B cell (primary cell): ENCODE measurements around the gene NUDT6. TPM values are rescaled to one million over a fixed set of nuclear protein-coding genes. Genes with fewer than 3 reads are reported as not detected.

Experiments
- ATAC-seq: fragments of 200-7000 bp; cut with Tn5 transposase; one replicate; pipeline ENCODE4 v1.10.0; 2021; ENCODE audit warnings: low read depth, mild to moderate bottlenecking, moderate number of reproducible peaks, moderate library complexity
- CTCF ChIA-PET: fragments of 350-600 bp; sonication (Branson Sonifier 250); formaldehyde crosslinking; loops from one replicate; lab custom pipeline; 2021; ENCODE audit warnings: antibody characterized with exemption, inconsistent platforms; lab: Charles Lee
- POLR2A ChIA-PET: fragments of 350-600 bp; sonication (Branson Sonifier 250); formaldehyde crosslinking; loops from one replicate; lab custom pipeline; 2021; ENCODE audit warnings: antibody characterized with exemption; lab: Charles Lee
- DNase-seq: peaks from one replicate; pipeline ENCODE4 v3.0.0; 2013
- H2AFZ ChIP-seq: 2 replicates; pipeline ENCODE4 v1.6.1; 2012; ENCODE audit warnings: mild to moderate bottlenecking, low read depth, low read length; ENCODE audit not compliant: insufficient read depth, poor library complexity, severe bottlenecking
- H3K27ac ChIP-seq, 2 donors: 1 replicate in 1 of 2; 2 replicates in 1 of 2; pipeline ENCODE4 v1.5.1; 2012 to 2013; ENCODE audit warnings: low read length in 2 of 2, mild to moderate bottlenecking in 2 of 2, moderate library complexity in 1 of 2
- H3K27me3 ChIP-seq, 4 experiments: fragments of 200-600 bp in 1 of 4; sonication (generic) in 1 of 4; replicated peaks in 1 of 4; 1 replicate in 2 of 4; 2 replicates in 2 of 4; pipeline versions ENCODE4 v1.6.1 to v1.7.0; 2013 to 2016; ENCODE audit warnings: low read length in 3 of 4, mild to moderate bottlenecking in 2 of 4, mixed read lengths in 1 of 4, moderate library complexity in 1 of 4; ENCODE audit not compliant: insufficient read depth in 4 of 4, control insufficient read depth in 3 of 4; ENCODE audit errors: control extremely low read depth in 1 of 4
- H3K36me3 ChIP-seq, 2 experiments: replicated peaks in 1 of 2; 1 replicate in 1 of 2; 2 replicates in 1 of 2; pipeline versions ENCODE4 v1.6.1 to v1.7.1; 2013; ENCODE audit warnings: low read length in 1 of 2; ENCODE audit not compliant: insufficient read depth in 2 of 2, control insufficient read depth in 1 of 2; ENCODE audit errors: control extremely low read depth in 1 of 2, extremely low read depth in 1 of 2
- H3K4me1 ChIP-seq, 2 donors: fragments of 200-600 bp in 1 of 2; sonication (generic) in 1 of 2; 1 replicate in 1 of 2; 2 replicates in 1 of 2; pipeline versions ENCODE4 v1.5.1 to v1.6.1; 2013 to 2017; ENCODE audit warnings: low read length in 2 of 2; ENCODE audit not compliant: control insufficient read depth in 2 of 2, insufficient read depth in 2 of 2
- H3K4me2 ChIP-seq: replicated peaks from 2 replicates; pipeline ENCODE3; 2012; ENCODE audit warnings: mild to moderate bottlenecking, low read depth, low read length; ENCODE audit not compliant: poor library complexity, severe bottlenecking
- H3K4me3 ChIP-seq, 5 experiments: fragments of 200-600 bp in 1 of 5; sonication (generic) in 1 of 5; 1 replicate in 3 of 5; 2 replicates in 2 of 5; pipeline versions ENCODE4 v1.5.1 to v1.7.0; 2011 to 2016; ENCODE audit warnings: low read length in 4 of 5, mild to moderate bottlenecking in 4 of 5, low read depth in 2 of 5, control low read depth in 1 of 5, moderate library complexity in 1 of 5; ENCODE audit not compliant: insufficient read depth in 1 of 5; ENCODE audit errors: control extremely low read depth in 1 of 5, extremely low read depth in 1 of 5
- H3K79me2 ChIP-seq: fragments of 200-600 bp; sonication (generic); one replicate; pipeline ENCODE4 v1.6.0; 2016; ENCODE audit warnings: low read length; ENCODE audit not compliant: control insufficient read depth, insufficient read depth
- H3K9ac ChIP-seq: fragments of 200-600 bp; sonication (generic); 2 replicates; pipeline ENCODE4 v1.6.1; 2017; ENCODE audit warnings: mild to moderate bottlenecking, low read length, moderate library complexity
- H3K9me3 ChIP-seq, 3 donors: one replicate each; pipeline versions ENCODE4 v1.6.1 to v1.7.1; 2013; ENCODE audit warnings: low read length in 2 of 3; ENCODE audit not compliant: control insufficient read depth in 2 of 3, insufficient read depth in 1 of 3; ENCODE audit errors: control extremely low read depth in 1 of 3
- H4K20me1 ChIP-seq: 2 replicates; pipeline ENCODE4 v1.6.0; 2012; ENCODE audit warnings: mild to moderate bottlenecking, low read length; ENCODE audit not compliant: insufficient read depth, control insufficient read depth, poor library complexity, severe bottlenecking
- H3K27ac Mint-ChIP-seq: one replicate; pipeline ENCODE4 v1.8.0; 2021; ENCODE audit warnings: mixed read lengths
- H3K27me3 Mint-ChIP-seq: one replicate; pipeline ENCODE4 v1.8.0; 2021; ENCODE audit warnings: mixed read lengths
- H3K4me1 Mint-ChIP-seq: one replicate; pipeline ENCODE4 v1.8.0; 2021; ENCODE audit warnings: mixed read lengths
- H3K4me3 Mint-ChIP-seq: one replicate; pipeline ENCODE4 v1.8.0; 2021; ENCODE audit warnings: mixed read lengths
- H3K9me3 Mint-ChIP-seq: one replicate; pipeline ENCODE4 v1.8.0; 2022; ENCODE audit warnings: mixed read lengths; ENCODE audit not compliant: insufficient read depth
- EZH2 ChIP-seq: IDR thresholded peaks from 2 replicates; pipeline ENCODE4 v1.6.1; 2012; ENCODE audit warnings: borderline replicate concordance, low read depth, mild to moderate bottlenecking, moderate library complexity, low read length; ENCODE audit not compliant: insufficient read depth, poor library complexity, severe bottlenecking
- WGBS: methylation state at CpG from one replicate; pipeline ENCODE4 v1.1.5; 2013; ENCODE audit warnings: missing lambda C conversion rate; ENCODE audit not compliant: insufficient coverage; 5-methylcytosine and 5-hydroxymethylcytosine counted together
- intact Hi-C: fragments of 100-400 bp; cut with micrococcal nuclease; formaldehyde crosslinking; loops from one replicate; pipeline ENCODE4 v1.10.0; 2022
- polyA plus RNA-seq: library from polyadenylated mRNA; depleted of rRNA; stranded (reverse); fragments of >200 nt; gene quantifications from 2 replicates; pipeline ENCODE4 v1.2.3, GENCODE V29; 2012
- total RNA-seq, 2 donors: library from RNA; stranded (reverse); fragments of 120-200 nt in 1 of 2; gene quantifications; 1 replicate in 1 of 2; 2 replicates in 1 of 2; pipeline versions ENCODE4 v1.2.3 to v1.2.4, GENCODE V29; 2013 to 2022
- TF ChIP-seq, protein P1 (sequence below): fragments of 200-600 bp; IDR thresholded peaks from one replicate; pipeline ENCODE4 v1.8.0; 2022; ENCODE audit warnings: antibody characterized with exemption, mild to moderate bottlenecking

Gene NUDT6
- total and polyA plus RNA-seq, 2 donors (not counting 1 experiment from before 2014, with no cell fraction given): 2.4 to 3.4 TPM

DNA sequence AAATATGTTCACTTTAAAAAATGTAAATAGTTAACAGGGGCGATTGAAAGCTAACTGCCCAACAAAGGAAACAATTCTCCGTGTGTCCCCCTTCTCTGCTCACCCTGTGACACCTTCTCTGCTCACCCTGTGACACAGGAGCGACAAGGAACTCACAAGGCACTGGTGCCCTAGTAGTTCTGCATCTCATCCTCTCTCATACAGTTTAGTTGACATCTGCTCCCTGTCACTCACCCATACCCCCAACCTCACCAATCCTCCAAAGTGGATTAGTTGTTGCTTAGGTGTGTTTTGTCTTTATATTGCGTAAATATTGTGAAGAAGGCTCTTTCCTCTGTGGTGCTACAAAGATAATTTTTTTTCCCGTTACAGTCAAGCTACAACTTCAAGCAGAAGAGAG, 46.4 kb downstream of the NUDT6 start:
- POLR2A ChIA-PET: no interaction called here
- Mint-ChIP-seq H3K4me3 (no peak overlapping the region), H3K9me3 (peaks cover 1% of the 10 kb centered on the region), H3K27me3 (peaks cover 37% of the 10 kb centered on the region), H3K27ac (no peak overlapping the region), H3K4me1 (no peaks in the 10 kb centered on the region)
- Histone ChIP-seq H3K27me3 (peaks cover 0 to 11% (median 2%) of the 10 kb centered on the region in 4 experiments), H3K27ac (no peak overlapping the region), H3K4me3 (no peak overlapping the region), H3K4me2 (no peak overlapping the region), H3K36me3 (no peaks in the 10 kb centered on the region), H2AFZ (no peak overlapping the region), H3K9ac (no peak overlapping the region), H3K9me3 (peaks cover 0 to 10% (median 0%) of the 10 kb centered on the region in 3 donors), H4K20me1 (no peaks in the 10 kb centered on the region), H3K79me2 (no peaks in the 10 kb centered on the region), H3K4me1 (no peaks in the 10 kb centered on the region)
- WGBS: 85% methylated on average over 2 of the region's 5 CpGs
- CTCF ChIA-PET: no interaction called here
- intact Hi-C loops: no loop called here
- no peak for DNase-seq
- no peak for TF ChIP-seq EZH2
- TF ChIP-seq, protein P1, sequence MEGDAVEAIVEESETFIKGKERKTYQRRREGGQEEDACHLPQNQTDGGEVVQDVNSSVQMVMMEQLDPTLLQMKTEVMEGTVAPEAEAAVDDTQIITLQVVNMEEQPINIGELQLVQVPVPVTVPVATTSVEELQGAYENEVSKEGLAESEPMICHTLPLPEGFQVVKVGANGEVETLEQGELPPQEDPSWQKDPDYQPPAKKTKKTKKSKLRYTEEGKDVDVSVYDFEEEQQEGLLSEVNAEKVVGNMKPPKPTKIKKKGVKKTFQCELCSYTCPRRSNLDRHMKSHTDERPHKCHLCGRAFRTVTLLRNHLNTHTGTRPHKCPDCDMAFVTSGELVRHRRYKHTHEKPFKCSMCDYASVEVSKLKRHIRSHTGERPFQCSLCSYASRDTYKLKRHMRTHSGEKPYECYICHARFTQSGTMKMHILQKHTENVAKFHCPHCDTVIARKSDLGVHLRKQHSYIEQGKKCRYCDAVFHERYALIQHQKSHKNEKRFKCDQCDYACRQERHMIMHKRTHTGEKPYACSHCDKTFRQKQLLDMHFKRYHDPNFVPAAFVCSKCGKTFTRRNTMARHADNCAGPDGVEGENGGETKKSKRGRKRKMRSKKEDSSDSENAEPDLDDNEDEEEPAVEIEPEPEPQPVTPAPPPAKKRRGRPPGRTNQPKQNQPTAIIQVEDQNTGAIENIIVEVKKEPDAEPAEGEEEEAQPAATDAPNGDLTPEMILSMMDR: no peak
- no peak for ATAC-seq

DNA sequence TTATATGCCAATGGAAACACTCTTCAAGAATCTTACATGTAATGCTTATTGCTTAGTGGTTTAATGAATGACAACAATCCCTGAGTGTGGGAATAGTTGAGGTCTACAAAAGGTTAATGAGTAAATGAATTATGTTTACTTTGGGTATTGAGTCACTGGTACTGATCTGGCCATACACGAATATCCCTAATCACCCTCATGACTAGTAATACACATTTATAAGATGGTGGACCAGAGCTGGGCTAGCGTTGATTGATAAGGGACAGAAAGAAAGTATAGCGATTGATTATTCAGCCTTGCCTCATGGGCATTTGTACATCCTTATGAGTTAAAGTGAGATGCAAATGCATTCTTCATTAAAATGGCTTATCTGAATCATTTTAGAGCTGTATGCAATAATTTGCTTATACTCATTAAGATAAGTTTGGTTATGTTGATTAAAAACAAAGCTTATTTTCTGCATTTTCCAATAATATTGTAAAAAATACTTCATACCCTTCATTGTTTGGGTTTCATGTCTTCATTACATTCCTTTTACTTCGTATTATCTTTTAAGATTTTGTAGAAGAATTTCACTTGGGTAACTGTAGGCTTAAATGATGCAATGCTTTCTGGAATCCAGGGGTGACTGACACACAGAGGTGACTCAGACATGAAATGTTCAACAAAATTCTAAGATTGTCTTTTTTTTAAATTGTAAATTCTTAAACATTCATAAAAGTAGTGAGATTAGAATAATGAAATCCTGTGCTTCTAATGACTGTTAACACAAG, 48.4 kb downstream of the NUDT6 start:
- WGBS: no CpG with 5 or more reads among the region's 4 CpGs
- Histone ChIP-seq H3K27ac (no peak overlapping the region), H3K4me1 (no peaks in the 10 kb centered on the region), H3K9ac (no peak overlapping the region), H3K9me3 (no peaks in the 10 kb centered on the region), H3K27me3 (peaks cover 0 to 11% (median 2%) of the 10 kb centered on the region in 4 experiments), H3K79me2 (no peaks in the 10 kb centered on the region), H3K4me3 (no peak overlapping the region), H4K20me1 (no peaks in the 10 kb centered on the region), H3K36me3 (no peaks in the 10 kb centered on the region), H2AFZ (no peak overlapping the region), H3K4me2 (no peak overlapping the region)
- Mint-ChIP-seq H3K27ac (no peak overlapping the region), H3K4me1 (no peaks in the 10 kb centered on the region), H3K27me3 (peaks cover 51% of the 10 kb centered on the region), H3K9me3 (no peaks in the 10 kb centered on the region), H3K4me3 (no peak overlapping the region)
- CTCF ChIA-PET: interaction anchor here (0.9 kb wide), 1 partner anchor 10 kb away, joined by 3 read pairs; no protein-coding TSS in a partner anchor
- intact Hi-C loops: no loop called here
- POLR2A ChIA-PET: no interaction called here
- DNase-seq: no peak
- no peak for ATAC-seq
- no peak for TF ChIP-seq EZH2
- TF ChIP-seq, protein P1: no peak
